ENCODE data around the gene ZNF346.

ZNF346 gene

GRCh38 chr5:177070536-177071191, 48.2 kb downstream of the ZNF346 start:
- no peak for DNase-seq
- no peak for ATAC-seq

GRCh38 chr5:177071666-177072385, 49.3 kb downstream of the ZNF346 start:
- ATAC-seq: peak; percentile 76
- peak; percentile 75 for DNase-seq

- DNase-seq: no peak
- no peak for ATAC-seq
These were observed 54.8 kb downstream of the ZNF346 start for GRCh38 chr5:177077335-177077734.

GRCh38 chr5:177079606-177080005, 57.1 kb downstream of the ZNF346 start:
- ATAC-seq: no peak
- DNase-seq: no peak

GRCh38 chr5:177080265-177080664, 57.8 kb downstream of the ZNF346 start:
- no peak for DNase-seq
- no peak for ATAC-seq

- ATAC-seq (no peak), DNase-seq (no peak)
These were observed 59.4 kb downstream of the ZNF346 start for GRCh38 chr5:177081859-177082258.

- ATAC-seq (no peak), DNase-seq (no peak)
These were observed 60.9 kb downstream of the ZNF346 start for GRCh38 chr5:177083357-177083756.

GRCh38 chr5:177084175-177084574, 61.7 kb downstream of the ZNF346 start:
- ATAC-seq (no peak), DNase-seq (no peak)

- ATAC-seq: no peak
- no peak for DNase-seq
These were observed 63.6 kb downstream of the ZNF346 start for GRCh38 chr5:177085985-177086653.

- peak; percentile 72 for ATAC-seq
- DNase-seq: peak; percentile 70
These were observed 64.3 kb downstream of the ZNF346 start, which contains the start of gene FGFR4 for GRCh38 chr5:177086654-177087397. Gene FGFR4, plus strand, starts transcription at chr5:177086915. Its CDS starts 2,688 bp downstream, at chr5:177089603.

GRCh38 chr5:177087398-177088005, 65.0 kb downstream of the ZNF346 start:
- ATAC-seq (no peak), DNase-seq (no peak)

- DNase-seq: no peak
- ATAC-seq: no peak
These were observed 66.6 kb downstream of the ZNF346 start for GRCh38 chr5:177089127-177089526.

GRCh38 chr5:177089825-177090641, 67.5 kb downstream of the ZNF346 start:
- ATAC-seq (no peak), DNase-seq (no peak)

- no peak for DNase-seq
- ATAC-seq: no peak
These were observed 68.3 kb downstream of the ZNF346 start for GRCh38 chr5:177090813-177091212.

GRCh38 chr5:177091232-177091631, 68.7 kb downstream of the ZNF346 start:
- no peak for ATAC-seq
- DNase-seq: no peak

- DNase-seq (no peak), ATAC-seq (no peak)
These were observed 69.9 kb downstream of the ZNF346 start for GRCh38 chr5:177092178-177093081.

GRCh38 chr5:177093082-177093712, 70.7 kb downstream of the ZNF346 start:
- no peak for ATAC-seq
- no peak for DNase-seq

- ATAC-seq: no peak
- no peak for DNase-seq
These were observed 71.3 kb downstream of the ZNF346 start for GRCh38 chr5:177093803-177094202.

- DNase-seq: no peak
- ATAC-seq: no peak
These were observed 72.0 kb downstream of the ZNF346 start for GRCh38 chr5:177094224-177095087.

All from stimulated activated naive CD8-positive, alpha-beta T cell treated with anti-CD3 and anti-CD28 coated beads, Interleukin-15, Interleukin-2, amounts not matched to agents 100 U/mL and 50 U/mL, for 24 hours (primary cell).